Fibroblast of skin of back (primary cell): ENCODE measurements around the gene STEAP1.

ENCODE experiments used
- DNase-seq: peaks from one replicate; pipeline ENCODE4 v3.0.0-alpha.2; 2013

The STEAP1 gene

DNA sequence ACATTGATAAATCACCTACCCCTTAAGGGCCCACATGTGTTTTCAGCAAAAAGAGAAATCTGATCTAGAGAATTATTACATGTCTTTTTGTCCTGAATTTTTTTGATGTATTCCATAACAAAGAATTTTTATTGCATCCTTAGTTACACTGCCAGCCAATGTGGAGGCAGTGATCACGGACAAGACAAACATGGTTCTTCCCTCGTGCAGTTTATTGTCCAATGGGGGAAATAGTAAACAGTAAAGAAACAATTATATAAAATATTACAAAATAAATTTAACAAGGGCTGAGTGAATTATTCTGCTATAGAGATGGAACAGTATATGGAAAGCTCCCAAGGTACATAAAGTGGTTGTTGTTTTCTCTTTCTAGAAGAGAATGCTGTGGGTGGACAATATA is 59.3 kb downstream of the STEAP1 start:
- no peak for DNase-seq
